ENCODE results near the gene RTN4. TPM values are rescaled to one million over a fixed set of nuclear protein-coding genes. Genes with fewer than 3 reads are reported as not detected.

The RTN4 gene
- total RNA-seq, 1 experiment from 2014 or later: 391 TPM

GRCh38 chr2:54936766-54937165 lies 113.5 kb downstream of the RTN4 start:
- Mint-ChIP-seq H3K9me3 (ENCODE audit: unreplicated experiment) (peaks cover 7% of the 10 kb centered on the region), H3K4me3 (ENCODE audit: unreplicated experiment) (no peak overlapping the region), H3K36me3 (ENCODE audit: insufficient read depth, unreplicated experiment) (no peaks in the 10 kb centered on the region), H3K27ac (ENCODE audit: low read depth, unreplicated experiment) (no peak overlapping the region), H3K4me1 (ENCODE audit: insufficient read depth, unreplicated experiment) (no peaks in the 10 kb centered on the region), H3K27me3 (ENCODE audit: insufficient read depth, unreplicated experiment) (no peaks in the 10 kb centered on the region)
- ChIA-PET CTCF (interaction anchor here (0.6 to 1.2 kb wide), 4 partner anchors 32 to 54 kb away, joined by 3 to 5 read pairs (median 4); no protein-coding TSS in a partner anchor), POLR2A (interaction anchor here (0.7 to 2.8 kb wide), 4 partner anchors 8 to 98 kb away, joined by 3 to 7 read pairs (median 4); no protein-coding TSS in a partner anchor)
- DNase-seq (ENCODE audit: unreplicated experiment): no peak
- no peak for TF ChIP-seq CTCF (IDR thresholded peaks at IDR 0.05; ENCODE audit: unreplicated experiment)
- intact Hi-C loops (cut with micrococcal nuclease): no loop called here
- BruUV-seq (replicated peaks): no TSS peak

GRCh38 chr2:54935389-54935788 lies 114.9 kb downstream of the RTN4 start:
- DNase-seq (ENCODE audit: unreplicated experiment): no peak

GRCh38 chr2:54931473-54931872 lies 118.8 kb downstream of the RTN4 start:
- BruUV-seq (replicated peaks): no TSS peak
- no peaks in the 10 kb centered on the region for H3K4me1 Mint-ChIP-seq (ENCODE audit: insufficient read depth, unreplicated experiment)
- no peaks in the 10 kb centered on the region for H3K36me3 Mint-ChIP-seq (ENCODE audit: insufficient read depth, unreplicated experiment)
- H3K9me3 Mint-ChIP-seq (ENCODE audit: unreplicated experiment): no peaks in the 10 kb centered on the region
- no peaks in the 10 kb centered on the region for H3K27me3 Mint-ChIP-seq (ENCODE audit: insufficient read depth, unreplicated experiment)
- no peak overlapping the region for H3K4me3 Mint-ChIP-seq (ENCODE audit: unreplicated experiment)
- H3K27ac Mint-ChIP-seq (ENCODE audit: low read depth, unreplicated experiment): no peak overlapping the region
- no peak for TF ChIP-seq CTCF (IDR thresholded peaks at IDR 0.05; ENCODE audit: unreplicated experiment)
- CTCF ChIA-PET: interaction anchor here (1.6 kb wide), 1 partner anchor 32 kb away, joined by 5 read pairs; no protein-coding TSS in a partner anchor
- DNase-seq (ENCODE audit: unreplicated experiment): no peak
- intact Hi-C loops (cut with micrococcal nuclease): no loop called here
- POLR2A ChIA-PET: no interaction called here

More at GRCh38 chr2:54935389-54935788, 114.9 kb downstream of the RTN4 start:
- no peak overlapping the region for H3K4me3 Mint-ChIP-seq (ENCODE audit: unreplicated experiment)
- no peaks in the 10 kb centered on the region for H3K36me3 Mint-ChIP-seq (ENCODE audit: insufficient read depth, unreplicated experiment)
- no peak overlapping the region for H3K27ac Mint-ChIP-seq (ENCODE audit: low read depth, unreplicated experiment)
- no peaks in the 10 kb centered on the region for H3K27me3 Mint-ChIP-seq (ENCODE audit: insufficient read depth, unreplicated experiment)
- TF ChIP-seq CTCF (IDR thresholded peaks at IDR 0.05; ENCODE audit: unreplicated experiment): no peak
- H3K9me3 Mint-ChIP-seq (ENCODE audit: unreplicated experiment): peaks cover 7% of the 10 kb centered on the region
- ChIA-PET CTCF (interaction anchor here (0.6 to 1.3 kb wide), 3 partner anchors 24 to 594 kb away, joined by 3 read pairs; no protein-coding TSS in a partner anchor), POLR2A (no interaction called here)
- H3K4me1 Mint-ChIP-seq (ENCODE audit: insufficient read depth, unreplicated experiment): no peaks in the 10 kb centered on the region
- BruUV-seq (replicated peaks): no TSS peak
- intact Hi-C loops (cut with micrococcal nuclease): no loop called here

- Mint-ChIP-seq H3K27ac (ENCODE audit: low read depth, unreplicated experiment) (no peak overlapping the region), H3K27me3 (ENCODE audit: insufficient read depth, unreplicated experiment) (no peaks in the 10 kb centered on the region), H3K9me3 (ENCODE audit: unreplicated experiment) (no peaks in the 10 kb centered on the region), H3K4me3 (ENCODE audit: unreplicated experiment) (no peak overlapping the region), H3K4me1 (ENCODE audit: insufficient read depth, unreplicated experiment) (no peaks in the 10 kb centered on the region), H3K36me3 (ENCODE audit: insufficient read depth, unreplicated experiment) (no peaks in the 10 kb centered on the region)
- ChIA-PET CTCF (interaction anchor here (1.1 kb wide), 2 partner anchors 56 to 85 kb away, joined by 3 to 7 read pairs; no protein-coding TSS in a partner anchor), POLR2A (interaction anchor here (0.6 to 2.1 kb wide), 6 partner anchors 9 to 83 kb away, joined by 3 to 7 read pairs (median 4); no protein-coding TSS in a partner anchor)
- intact Hi-C loops (cut with micrococcal nuclease): no loop called here
- DNase-seq (ENCODE audit: unreplicated experiment): peak; percentile 14
- TF ChIP-seq CTCF (IDR thresholded peaks at IDR 0.05; ENCODE audit: unreplicated experiment): no peak
- no TSS peak for BruUV-seq (replicated peaks)
Observed at GRCh38 chr2:54928719-54929118, 121.5 kb downstream of the RTN4 start.

Data from MCF 10A (cell line).